GM18909 (cell line): ENCODE measurements around the gene AGXT.
"Not testable (repeated sequence)": the region's sequence is repeated elsewhere in the genome, so short reads cannot be mapped to it uniquely, and the experiment has no call there.

Source experiments
- ATAC-seq: cut with Tn5 transposase; IDR thresholded peaks from one replicate; pipeline ENCODE4 v1.9.1; 2021; ENCODE audit warnings: mild to moderate bottlenecking; ENCODE audit not compliant: unreplicated experiment, poor library complexity

Gene AGXT

GRCh38 chr2:240839152-240840143 is 29.2 kb upstream of the AGXT start:
- no peak for ATAC-seq

- ATAC-seq, result no peak
Observed at GRCh38 chr2:240840435-240841060, 28.1 kb upstream of the AGXT start.

GRCh38 chr2:240846309-240846708 is 22.3 kb upstream of the AGXT start:
- ATAC-seq, result not testable (repeated sequence)

GRCh38 chr2:240846873-240847595 is 21.6 kb upstream of the AGXT start:
- ATAC-seq, result no peak

GRCh38 chr2:240847817-240848216 is 20.8 kb upstream of the AGXT start:
- ATAC-seq, result no peak

GRCh38 chr2:240848900-240849680 is 19.5 kb upstream of the AGXT start:
- no peak for ATAC-seq

GRCh38 chr2:240850026-240850425 is 18.6 kb upstream of the AGXT start:
- no peak for ATAC-seq

GRCh38 chr2:240850756-240851077 is 17.9 kb upstream of the AGXT start:
- no peak for ATAC-seq

- ATAC-seq, result no peak
Observed at GRCh38 chr2:240851078-240851991, 17.3 kb upstream of the AGXT start.

- ATAC-seq, result no peak
Observed at GRCh38 chr2:240852671-240853314, 15.8 kb upstream of the AGXT start.

GRCh38 chr2:240855670-240856069 is 13.0 kb upstream of the AGXT start:
- no peak for ATAC-seq

GRCh38 chr2:240856151-240856980 is 12.3 kb upstream of the AGXT start:
- ATAC-seq, result no peak

GRCh38 chr2:240857039-240858008 is 11.3 kb upstream of the AGXT start:
- no peak for ATAC-seq

- ATAC-seq, result no peak
Observed at GRCh38 chr2:240858321-240858720, 10.3 kb upstream of the AGXT start.

- ATAC-seq, result no peak
Observed at GRCh38 chr2:240858871-240859270, 9.8 kb upstream of the AGXT start.

- no peak for ATAC-seq
Observed at GRCh38 chr2:240861547-240861946, 7.1 kb upstream of the AGXT start.

GRCh38 chr2:240864475-240864874 is 4.1 kb upstream of the AGXT start:
- no peak for ATAC-seq
